ENCODE data around the gene CTSW.
"Not testable (repeated sequence)": the region's sequence is repeated elsewhere in the genome, so short reads cannot be mapped to it uniquely, and the experiment has no call there.

CTSW gene, protein sequence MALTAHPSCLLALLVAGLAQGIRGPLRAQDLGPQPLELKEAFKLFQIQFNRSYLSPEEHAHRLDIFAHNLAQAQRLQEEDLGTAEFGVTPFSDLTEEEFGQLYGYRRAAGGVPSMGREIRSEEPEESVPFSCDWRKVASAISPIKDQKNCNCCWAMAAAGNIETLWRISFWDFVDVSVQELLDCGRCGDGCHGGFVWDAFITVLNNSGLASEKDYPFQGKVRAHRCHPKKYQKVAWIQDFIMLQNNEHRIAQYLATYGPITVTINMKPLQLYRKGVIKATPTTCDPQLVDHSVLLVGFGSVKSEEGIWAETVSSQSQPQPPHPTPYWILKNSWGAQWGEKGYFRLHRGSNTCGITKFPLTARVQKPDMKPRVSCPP

DNA sequence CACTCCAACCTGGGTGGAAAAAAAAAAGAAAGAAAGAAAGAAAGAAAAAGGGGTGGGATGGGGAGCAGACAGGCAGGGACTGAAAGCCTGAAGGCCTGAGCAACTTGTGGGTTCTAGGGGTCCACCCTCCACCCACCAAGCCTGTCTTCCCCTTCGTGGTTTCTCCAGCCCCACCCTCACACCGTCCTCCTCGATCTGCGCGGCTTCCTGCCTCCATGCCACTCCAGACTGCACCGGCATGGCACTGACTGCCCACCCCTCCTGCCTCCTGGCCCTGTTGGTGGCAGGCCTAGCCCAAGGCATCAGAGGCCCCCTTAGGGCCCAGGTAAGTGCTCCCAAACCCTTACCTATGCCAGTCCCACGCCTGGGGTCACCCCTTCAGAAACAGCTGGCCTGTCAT is at the start of gene CTSW:
CTSW (plus strand) TSS at position 221 of the 400 bp plus-strand sequence; CDS start at position 239, 18 bp downstream.
- DNase-seq (ENCODE audit: low spot score) = no peak

DNA sequence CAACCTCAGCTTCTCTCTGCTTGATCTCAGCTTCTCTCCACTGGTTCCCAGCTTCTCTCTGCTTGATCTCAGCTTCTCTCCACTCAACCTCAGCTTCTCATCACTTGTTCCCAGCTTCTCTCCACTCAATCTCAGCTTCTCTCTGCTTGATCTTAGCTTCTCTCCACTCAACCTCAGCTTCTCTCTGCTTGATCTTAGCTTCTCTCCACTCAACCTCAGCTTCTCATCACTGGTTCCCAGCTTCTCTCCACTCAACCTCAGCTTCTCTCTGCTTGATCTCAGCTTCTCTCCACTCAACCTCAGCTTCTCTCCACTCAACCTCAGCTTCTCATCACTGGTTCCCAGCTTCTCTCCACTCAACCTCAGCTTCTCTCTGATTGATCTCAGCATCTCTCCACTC is 47.4 kb upstream of the CTSW start:
- DNase-seq (ENCODE audit: low spot score) = not testable (repeated sequence)

DNA sequence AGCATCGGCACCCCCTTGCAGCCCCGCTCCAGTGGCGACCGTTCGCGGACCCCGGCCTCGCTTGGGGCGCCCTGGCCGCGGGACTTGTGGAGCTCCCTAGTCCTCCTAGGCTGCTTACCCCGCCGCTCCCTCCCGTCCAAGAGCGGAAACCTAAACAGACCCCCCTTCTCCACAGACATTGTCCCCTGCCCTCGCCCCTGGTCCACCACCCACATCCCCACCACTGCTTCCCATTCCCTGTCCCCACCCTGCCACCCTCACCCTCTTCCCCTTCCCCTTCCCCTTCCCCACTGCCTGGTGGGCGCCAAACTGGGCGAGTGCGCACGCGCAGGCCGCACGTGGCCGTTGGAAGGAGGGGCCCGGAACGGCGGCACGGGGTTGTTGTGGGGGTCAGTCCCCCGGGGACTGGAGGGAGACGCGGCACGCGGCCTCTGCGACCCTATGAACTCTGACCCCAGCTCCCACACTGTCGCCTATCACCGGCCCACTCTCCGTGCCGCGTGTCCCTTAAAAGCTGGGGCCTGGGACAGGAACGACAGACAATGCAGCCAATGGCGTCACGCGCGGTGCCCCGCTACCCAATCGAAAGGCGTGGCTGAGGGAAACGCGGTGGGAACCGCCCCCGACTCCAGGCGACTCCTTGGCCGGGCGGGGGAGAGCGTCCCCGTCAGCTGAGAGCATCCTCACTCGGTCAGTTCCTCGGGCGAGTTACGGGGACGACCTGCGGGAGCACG is 46.2 kb upstream of the CTSW start, which contains the start of gene SNX32:
SNX32 (plus strand) TSS at position 667 of the 734 bp plus-strand sequence. CDS start 103 bp downstream, outside the sequence.
- peak; percentile 92 for DNase-seq (ENCODE audit: low spot score)

DNA sequence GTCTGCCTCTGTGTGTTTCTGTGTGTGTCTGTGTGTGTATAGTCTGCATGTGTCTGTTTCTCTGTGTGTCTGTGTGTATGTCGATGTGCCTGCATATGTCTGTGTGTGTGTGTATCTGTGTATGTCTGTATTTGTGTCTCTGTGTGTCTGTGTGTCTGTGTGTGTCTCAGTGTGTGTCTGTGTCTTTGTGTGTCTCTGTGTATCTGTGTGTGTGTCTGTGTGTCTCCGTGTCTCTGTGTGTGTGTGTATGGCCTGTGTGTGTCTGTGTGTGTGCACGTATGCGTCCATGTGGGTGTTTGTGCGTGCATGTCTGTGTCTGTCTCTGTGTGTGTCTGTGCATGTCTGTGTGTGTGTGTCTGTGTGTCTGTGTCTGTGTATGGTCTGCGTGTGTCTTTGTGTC is 45.4 kb upstream of the CTSW start:
- no peak for DNase-seq (ENCODE audit: low spot score)

DNA sequence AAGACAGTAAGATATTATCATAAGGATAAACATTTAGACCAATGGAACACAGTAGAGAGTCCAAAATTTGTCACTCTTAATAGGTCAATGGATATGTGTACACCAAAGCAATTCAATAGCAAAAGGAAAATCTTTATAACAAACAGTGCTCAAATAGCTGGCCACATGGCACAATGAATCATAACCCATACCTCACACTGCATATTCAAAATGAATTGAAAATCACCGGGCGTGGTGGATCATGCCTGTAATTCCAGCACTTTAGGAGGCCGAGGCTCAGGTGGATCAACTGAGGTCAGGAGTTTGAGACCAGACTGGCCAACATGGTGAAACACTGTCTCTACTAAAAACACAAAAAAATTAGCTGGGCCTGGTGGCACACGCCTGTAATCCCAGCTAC is 37.5 kb upstream of the CTSW start:
- no peak for DNase-seq (ENCODE audit: low spot score)

DNA sequence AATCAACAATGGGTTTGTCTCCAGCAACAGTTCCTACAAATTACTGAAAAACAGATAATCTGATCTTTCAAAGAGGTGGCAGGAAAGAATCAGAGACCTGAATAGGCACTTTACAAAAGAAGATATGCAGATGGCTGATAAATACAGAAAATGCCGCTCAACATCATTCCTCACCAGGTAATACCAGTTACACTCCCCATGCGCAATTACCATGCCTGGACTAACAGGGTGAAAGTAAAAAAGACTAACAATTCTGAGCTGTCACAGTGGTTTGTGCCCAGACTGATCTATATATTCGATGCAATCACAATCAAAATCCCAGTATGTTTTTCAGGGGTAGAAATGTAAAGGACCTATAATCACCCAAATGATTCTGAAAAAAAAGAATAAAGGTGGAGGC is 35.8 kb upstream of the CTSW start:
- DNase-seq (ENCODE audit: low spot score) = no peak

DNA sequence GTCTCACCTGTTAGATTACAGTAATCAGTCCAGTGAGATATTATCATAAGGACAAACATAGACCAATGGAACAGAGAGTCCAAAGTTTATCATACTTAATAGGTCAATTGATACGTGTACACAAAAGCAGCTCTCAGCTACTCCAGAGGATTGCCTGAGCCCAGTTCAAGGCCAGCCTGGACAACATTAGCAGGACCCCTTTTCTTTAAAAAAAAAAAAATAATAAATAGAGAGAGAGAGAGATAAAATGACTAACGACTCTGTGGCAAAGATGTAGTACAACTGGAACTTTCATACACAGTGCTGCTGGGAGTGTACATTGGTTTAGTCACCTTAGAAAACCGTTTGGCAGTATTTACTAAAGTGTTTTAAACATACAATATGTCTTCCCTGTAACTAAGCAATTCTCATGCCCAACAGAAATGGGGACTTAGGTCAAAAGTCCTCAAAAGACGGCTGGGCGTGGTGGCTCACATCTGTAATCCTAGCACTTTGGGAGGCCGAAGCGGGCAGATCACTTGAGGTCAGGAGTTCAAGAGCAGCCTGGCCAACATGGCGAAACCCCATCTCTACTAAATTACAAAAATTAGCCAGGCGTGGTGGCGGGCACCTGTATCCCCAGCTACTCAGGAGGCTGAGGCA is 35.3 kb upstream of the CTSW start:
- DNase-seq (ENCODE audit: low spot score) = no peak

DNA sequence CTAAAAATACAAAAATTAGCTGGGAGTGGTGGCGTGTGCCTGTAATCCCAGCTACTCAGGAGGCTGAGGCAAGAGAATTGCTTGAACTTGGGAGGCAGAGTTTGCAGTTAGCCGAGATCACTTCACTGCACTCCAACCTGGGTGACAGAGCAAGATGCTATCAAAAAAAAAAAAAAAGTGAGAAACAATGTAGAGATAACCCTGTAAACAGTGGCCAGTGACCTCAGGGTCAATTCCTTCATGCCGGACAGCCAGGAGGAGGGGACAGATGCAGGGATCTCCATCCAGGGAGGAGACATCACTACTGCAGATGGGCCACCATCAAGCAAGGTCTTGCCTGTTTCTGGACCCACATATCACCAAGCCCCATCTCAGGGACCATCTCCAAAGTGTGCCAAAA is 31.9 kb upstream of the CTSW start:
- no peak for DNase-seq (ENCODE audit: low spot score)

DNA sequence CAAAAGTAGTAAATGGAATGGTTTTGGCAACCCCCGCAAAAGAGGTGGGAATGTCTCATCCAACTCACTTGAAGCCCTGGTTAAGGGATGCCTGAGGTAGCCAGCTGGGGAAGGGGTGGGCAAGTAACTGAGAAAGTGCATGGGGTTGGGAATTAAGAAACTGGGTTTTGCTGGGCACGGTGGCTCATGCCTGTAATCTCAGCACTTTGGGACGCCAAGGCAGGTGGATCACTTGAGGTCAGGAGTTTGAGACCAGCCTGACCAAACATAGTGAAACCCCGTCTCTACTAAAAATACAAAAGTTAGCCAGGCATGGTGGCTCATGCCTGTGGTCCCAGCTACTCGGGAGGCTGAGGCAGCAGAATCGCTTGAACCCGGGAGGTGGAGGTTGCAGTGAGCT is 30.9 kb upstream of the CTSW start:
- not testable (repeated sequence) for DNase-seq (ENCODE audit: low spot score)

DNA sequence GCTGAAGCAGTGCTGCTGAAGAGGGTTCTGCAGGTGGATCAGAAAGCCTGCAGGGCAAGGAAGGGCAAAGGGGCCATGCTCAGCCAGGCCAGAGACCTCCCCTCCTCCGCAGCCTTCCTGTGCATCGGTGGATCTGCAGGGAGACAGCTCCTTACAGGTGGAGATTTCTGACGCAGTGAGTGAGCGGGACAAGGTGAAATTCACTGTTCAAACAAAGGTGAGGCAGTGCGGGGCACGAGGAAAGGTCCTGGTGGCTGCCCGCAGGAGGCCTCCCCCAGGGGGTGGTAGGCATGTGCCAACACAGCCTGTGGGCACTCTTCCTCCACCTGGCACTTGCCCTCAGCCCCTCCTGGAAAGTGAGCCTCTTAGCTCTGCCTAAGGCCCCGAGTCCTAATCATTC is 30.3 kb upstream of the CTSW start:
- no peak for DNase-seq (ENCODE audit: low spot score)

DNA sequence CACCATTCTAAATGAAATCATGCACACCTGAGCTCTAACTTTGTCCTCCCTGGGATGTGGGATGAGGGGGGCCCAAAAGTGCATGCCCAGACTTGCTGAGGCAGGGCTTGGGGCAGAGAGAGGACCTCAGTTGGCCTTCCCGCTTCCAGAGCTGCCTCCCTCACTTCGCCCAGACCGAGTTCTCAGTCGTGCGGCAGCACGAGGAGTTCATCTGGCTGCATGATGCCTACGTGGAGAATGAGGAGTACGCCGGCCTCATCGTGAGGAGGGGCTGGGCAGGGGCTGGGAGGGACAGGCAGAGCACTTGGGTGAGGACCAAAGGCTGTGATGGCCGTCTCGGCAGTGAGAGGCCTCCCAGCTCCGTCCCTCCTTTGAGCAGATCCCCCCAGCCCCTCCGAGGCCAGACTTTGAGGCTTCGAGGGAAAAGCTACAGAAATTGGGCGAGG is 29.8 kb upstream of the CTSW start:
- no peak for DNase-seq (ENCODE audit: low spot score)

DNA sequence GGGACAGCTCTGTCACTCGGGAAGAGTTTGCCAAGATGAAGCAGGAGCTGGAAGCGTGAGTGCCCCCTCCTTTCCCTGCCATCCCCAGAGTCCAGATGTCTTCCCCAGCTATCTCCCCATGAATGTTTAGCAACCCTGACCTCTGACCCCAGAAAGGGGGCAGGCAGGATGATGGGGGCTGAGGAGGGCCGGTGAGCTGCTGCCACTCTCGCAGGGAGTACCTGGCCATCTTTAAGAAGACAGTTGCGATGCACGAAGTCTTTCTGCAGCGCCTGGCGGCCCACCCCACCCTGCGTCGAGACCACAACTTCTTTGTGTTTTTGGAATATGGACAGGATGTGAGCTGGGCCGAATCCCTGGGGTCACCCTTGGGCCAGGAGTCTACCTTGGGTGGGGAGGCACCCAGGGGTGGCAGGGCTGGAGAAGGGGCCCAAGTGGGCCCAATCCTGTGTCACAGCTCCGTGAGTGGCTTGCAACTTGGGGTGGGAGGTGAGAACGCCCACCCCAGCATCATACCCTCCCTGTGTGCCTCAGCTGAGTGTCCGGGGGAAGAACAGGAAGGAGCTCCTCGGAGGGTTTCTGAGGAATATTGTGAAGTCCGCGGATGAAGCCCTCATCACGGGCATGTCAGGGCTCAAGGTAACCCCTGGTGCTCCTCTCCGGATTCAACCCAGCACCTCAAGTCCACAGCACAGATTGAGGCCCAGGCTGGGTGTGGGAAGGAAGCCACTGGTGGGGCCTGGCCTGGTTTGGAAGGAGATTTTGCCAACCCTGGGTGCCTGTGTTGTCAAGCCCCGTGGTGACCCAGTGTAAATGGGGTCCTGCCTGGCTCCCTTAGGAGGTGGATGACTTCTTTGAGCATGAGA is 29.2 kb upstream of the CTSW start:
- no peak for DNase-seq (ENCODE audit: low spot score)

DNA sequence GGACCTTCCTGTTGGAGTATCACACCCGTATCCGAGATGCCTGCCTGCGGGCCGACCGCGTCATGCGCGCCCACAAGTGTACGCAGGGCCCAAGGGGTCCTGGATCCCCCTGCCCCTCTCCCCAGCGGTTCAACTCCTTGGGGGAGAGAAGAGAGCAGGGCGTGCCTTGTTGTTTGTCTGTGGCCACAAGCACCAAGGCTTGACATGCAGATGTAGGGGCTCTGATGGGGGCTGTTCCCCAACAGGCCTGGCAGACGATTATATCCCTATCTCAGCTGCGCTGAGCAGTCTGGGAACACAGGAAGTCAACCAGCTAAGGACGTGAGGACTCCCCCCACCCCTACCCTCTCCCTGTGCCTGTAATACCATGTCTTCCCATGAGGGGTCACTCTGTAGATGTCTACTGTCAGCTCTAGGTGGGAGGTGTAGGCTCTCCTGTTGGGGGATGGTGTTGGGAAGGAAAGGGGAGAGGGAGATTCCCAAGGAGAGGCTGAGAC is 28.5 kb upstream of the CTSW start:
- no peak for DNase-seq (ENCODE audit: low spot score)

DNA sequence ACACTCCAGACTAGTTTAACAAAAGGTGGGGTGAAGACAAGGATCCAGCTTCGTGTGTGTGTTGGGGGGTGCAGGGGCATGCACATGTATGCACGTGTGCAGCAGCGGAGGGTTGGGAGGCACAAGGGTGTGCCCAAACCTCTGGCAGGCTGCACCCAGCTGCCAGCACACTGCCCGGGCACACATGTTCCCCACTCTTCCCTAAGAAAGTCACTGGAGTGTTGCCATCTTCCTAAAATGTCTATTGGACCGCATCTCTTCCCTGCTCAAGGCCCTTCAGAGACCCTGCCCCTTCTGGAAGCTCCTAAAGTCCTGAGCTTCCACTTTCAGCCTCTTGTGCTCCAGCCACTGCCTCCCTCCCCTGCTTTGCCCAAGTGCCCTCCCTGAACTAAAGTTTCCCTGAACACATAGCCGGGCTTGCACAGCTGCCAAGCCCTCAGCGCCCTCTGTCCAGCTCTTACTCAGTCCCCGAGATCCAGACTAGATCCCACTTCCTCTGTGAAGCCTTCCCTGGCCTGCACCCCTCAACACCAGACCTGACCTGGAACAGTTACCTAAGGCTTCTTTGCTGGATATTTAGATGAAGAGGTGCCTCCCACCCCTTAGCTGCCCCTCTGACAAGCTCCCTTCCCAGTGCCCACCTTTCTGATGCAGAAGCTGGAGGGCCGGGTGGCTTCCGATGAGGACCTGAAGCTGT is 27.7 kb upstream of the CTSW start:
- DNase-seq (ENCODE audit: low spot score) = no peak

DNA sequence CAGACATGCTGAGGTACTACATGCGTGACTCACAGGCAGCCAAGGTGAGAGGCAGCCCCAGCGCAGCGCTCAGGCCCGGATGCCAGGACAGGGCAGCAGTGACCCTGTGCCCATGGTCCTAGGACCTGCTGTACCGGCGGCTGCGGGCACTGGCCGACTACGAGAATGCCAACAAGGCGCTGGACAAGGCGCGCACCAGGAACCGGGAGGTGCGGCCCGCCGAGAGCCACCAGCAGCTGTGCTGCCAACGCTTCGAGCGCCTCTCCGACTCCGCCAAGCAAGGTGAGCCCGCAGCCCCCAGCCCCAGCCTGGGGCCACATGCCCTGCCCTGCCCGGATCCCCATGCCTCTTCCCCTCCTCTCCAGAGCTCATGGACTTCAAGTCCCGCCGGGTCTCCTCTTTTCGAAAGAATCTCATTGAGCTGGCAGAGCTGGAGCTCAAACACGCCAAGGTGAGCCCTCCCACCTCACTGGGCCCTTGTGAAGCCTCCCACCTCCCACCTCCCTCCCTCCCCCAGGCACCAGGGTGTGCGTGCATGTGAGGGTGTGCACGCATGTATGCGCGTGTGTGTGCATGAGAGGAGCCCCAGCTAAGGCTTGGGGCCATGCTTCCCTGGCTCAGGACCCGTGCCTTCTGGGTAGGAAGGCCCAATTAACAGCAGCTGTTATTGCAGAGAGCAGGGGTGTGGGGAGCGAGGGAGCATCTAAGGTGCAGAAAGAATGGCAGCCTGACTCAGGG is 27.0 kb upstream of the CTSW start:
- no peak for DNase-seq (ENCODE audit: low spot score)

DNA sequence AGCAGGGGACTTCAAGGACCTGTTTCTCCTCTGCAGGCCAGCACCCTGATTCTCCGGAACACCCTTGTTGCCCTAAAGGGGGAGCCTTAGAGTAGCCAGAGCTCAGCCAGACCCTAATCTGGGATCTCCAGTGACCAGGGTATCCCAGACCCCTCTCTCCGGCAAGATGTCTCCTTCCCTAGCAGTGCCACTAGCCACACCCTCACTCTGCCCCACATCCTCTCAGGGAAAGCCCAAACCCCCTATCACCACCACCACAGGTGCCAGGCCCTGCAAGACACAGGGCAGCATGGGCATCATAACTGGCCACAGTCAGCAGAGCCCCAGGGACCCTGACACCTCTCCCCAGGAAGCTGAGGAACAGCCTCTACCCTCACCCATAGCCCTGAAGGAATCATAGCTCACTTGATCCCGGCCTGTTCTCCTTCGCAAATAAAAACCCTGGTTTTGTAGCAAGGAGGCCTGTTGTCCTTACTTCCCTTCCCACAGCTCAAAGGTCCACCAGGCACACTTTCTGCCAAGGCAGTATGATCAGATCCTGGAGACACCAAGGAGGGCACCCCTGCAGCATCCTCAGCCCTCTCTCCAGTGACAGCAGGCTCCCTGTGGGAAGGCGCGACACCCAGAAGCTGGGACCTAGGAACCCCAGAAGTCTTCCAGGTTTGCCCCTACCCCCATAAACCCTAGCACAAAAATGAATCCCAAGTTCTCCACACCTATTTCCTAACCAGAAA is 26.2 kb upstream of the CTSW start:
- no peak for DNase-seq (ENCODE audit: low spot score)

DNA sequence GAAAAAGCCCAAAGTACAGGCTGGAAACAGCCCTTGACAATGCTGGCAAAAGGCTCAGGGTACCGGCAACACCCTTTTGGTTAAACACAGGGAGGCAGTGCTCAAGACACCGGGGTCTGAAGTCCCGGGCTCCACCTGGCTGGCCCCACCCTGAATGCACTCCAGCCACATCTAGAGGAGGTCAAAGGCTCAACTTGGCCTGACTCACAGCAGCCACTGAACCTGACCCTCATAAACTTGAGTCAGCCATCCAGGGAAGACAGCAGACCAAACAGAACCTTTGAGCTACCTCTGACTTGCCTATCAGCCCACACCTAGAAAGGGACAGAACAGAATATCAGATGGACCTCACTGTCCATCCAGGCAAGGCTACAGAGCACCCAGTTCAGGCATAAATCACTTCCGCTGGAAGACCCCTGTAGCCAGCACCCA is 25.5 kb upstream of the CTSW start:
- DNase-seq (ENCODE audit: low spot score) = no peak

DNA sequence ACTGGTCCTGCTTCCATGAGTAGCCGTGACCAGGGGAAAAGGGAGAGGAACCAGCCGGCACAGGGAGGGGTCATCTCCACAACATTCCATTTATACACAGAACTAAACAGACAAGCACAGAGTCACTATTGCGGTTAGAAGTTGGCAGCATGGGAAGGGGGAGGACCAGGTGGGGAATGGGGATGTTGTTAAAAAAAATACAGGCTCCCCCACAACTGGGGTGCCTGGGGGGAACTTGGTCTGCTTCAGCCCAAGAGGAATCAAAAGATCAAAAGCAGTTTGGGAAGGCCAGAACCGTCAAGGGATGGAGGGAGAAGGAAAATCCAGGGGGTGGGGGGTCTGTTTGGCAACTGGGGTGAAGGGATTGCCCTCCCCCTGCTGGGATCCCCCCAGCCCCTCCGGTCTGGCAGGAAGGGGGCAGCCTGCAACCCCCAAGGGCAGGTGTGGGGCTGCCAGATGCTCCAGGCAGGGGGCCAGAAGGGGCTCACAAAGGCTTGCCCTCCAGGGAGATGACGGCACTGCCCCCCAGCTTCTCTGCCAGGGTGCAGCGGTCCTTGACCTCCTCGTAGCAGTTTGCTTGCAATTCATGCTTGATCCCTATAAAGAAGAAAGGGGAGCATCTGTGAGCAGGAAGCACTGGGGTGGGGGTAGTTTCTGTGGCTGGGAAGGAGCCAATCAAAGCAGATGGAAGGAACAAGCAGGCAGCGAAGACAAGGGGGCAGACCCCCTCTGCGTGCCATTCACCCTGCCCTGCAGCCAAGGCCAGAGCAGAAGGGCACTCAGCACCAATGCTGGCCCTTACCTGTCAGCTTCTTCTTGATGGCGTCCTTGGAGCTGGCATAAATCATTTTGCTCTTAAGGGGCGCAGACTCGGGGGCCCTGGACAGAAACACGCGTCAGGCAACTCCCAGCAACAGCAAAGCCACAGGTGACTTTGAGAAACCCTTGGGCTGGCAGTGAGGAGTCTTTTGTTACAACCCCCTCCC is 24.5 kb upstream of the CTSW start:
- no peak for DNase-seq (ENCODE audit: low spot score)
